ENCODE data around the gene ARHGEF40. TPM values are rescaled to one million over a fixed set of nuclear protein-coding genes. Genes with fewer than 3 reads are reported as not detected.
A peak's percentile ranks its signal among the peaks of the same experiment; 100 is the strongest.
"Not testable (repeated sequence)": the region's sequence is repeated elsewhere in the genome, so short reads cannot be mapped to it uniquely, and the experiment has no call there.

The ARHGEF40 gene
- total RNA-seq, 1 experiment from 2014 or later, result 42.2 TPM

GRCh38 chr14:21033133-21033698, 36.9 kb upstream of the ARHGEF40 start:
- Histone ChIP-seq H3K27ac (no peak overlapping the region), H3K4me3 (no peak overlapping the region), H3K36me3 (no peaks in the 10 kb centered on the region), H3K9me3 (replicated peaks) (no peaks in the 10 kb centered on the region), H3K4me1 (replicated peaks) (no peaks in the 10 kb centered on the region), H3K27me3 (replicated peaks) (peaks cover 5% of the 10 kb centered on the region; the same call in 1 of the 2 replicates)
- no peak for DNase-seq (ENCODE audit: low read depth in 1 of 2, low spot score in 2 of 2)

GRCh38 chr14:21034707-21035106, 35.4 kb upstream of the ARHGEF40 start, which contains the start of gene RNASE13:
RNASE13 (minus strand) TSS chr14:21034807; CDS start chr14:21034288, 519 bp downstream.
- Histone ChIP-seq H3K27ac (no peak within 1 kb of the TSS), H3K27me3 (replicated peaks) (peaks cover 5% of the 10 kb centered on the region; the same call in 1 of the 2 replicates), H3K4me1 (replicated peaks) (no peaks in the 10 kb centered on the region), H3K36me3 (no peaks in the 10 kb centered on the region), H3K9me3 (replicated peaks) (no peaks in the 10 kb centered on the region), H3K4me3 (no peak within 1 kb of the TSS)
- DNase-seq (ENCODE audit: low read depth in 1 of 2, low spot score in 2 of 2), result no peak

- H3K4me1 ChIP-seq (replicated peaks), result no peaks in the 10 kb centered on the region
- H3K9me3 ChIP-seq (replicated peaks), result no peaks in the 10 kb centered on the region
- H3K36me3 ChIP-seq, result no peaks in the 10 kb centered on the region
- H3K27ac ChIP-seq, result no peak overlapping the region
- H3K4me3 ChIP-seq, result no peak overlapping the region
- no peak for DNase-seq (ENCODE audit: low read depth in 1 of 2, low spot score in 2 of 2)
- H3K27me3 ChIP-seq (replicated peaks), result peaks cover 5% of the 10 kb centered on the region; the same call in 1 of the 2 replicates
These were observed 33.4 kb upstream of the ARHGEF40 start for GRCh38 chr14:21036751-21037150.

DNA sequence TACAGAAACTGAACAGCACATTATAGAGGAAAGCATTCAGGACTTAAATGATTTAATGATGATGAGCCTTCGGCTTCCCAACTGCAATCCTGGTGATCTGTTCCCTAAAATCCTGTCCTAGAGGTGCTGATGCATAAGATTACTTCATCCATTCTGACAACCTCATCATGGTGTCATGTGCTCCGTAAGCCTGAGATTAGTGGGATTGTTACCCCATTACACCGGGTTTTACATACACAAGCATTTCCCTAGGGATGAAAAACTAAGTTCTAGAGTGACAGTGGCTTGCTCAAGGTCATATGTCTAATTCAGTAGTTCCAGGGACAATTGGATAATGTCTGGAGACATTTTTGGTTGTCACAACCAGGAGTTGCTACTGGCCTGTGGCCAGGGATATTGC, 32.9 kb upstream of the ARHGEF40 start:
- DNase-seq (ENCODE audit: low read depth in 1 of 2, low spot score in 2 of 2), result no peak
- no peaks in the 10 kb centered on the region for H3K9me3 ChIP-seq (replicated peaks)
- no peak overlapping the region for H3K4me3 ChIP-seq
- peaks cover 5% of the 10 kb centered on the region; the same call in 1 of the 2 replicates for H3K27me3 ChIP-seq (replicated peaks)
- H3K27ac ChIP-seq, result no peak overlapping the region
- no peaks in the 10 kb centered on the region for H3K4me1 ChIP-seq (replicated peaks)
- no peaks in the 10 kb centered on the region for H3K36me3 ChIP-seq

- no peak overlapping the region for H3K4me3 ChIP-seq
- no peaks in the 10 kb centered on the region for H3K4me1 ChIP-seq (replicated peaks)
- no peaks in the 10 kb centered on the region for H3K9me3 ChIP-seq (replicated peaks)
- H3K27ac ChIP-seq, result no peak overlapping the region
- no peaks in the 10 kb centered on the region for H3K27me3 ChIP-seq (replicated peaks)
- DNase-seq (ENCODE audit: low read depth in 1 of 2, low spot score in 2 of 2), result no peak
- no peaks in the 10 kb centered on the region for H3K36me3 ChIP-seq
These were observed 31.4 kb upstream of the ARHGEF40 start for GRCh38 chr14:21038441-21039422.

DNA sequence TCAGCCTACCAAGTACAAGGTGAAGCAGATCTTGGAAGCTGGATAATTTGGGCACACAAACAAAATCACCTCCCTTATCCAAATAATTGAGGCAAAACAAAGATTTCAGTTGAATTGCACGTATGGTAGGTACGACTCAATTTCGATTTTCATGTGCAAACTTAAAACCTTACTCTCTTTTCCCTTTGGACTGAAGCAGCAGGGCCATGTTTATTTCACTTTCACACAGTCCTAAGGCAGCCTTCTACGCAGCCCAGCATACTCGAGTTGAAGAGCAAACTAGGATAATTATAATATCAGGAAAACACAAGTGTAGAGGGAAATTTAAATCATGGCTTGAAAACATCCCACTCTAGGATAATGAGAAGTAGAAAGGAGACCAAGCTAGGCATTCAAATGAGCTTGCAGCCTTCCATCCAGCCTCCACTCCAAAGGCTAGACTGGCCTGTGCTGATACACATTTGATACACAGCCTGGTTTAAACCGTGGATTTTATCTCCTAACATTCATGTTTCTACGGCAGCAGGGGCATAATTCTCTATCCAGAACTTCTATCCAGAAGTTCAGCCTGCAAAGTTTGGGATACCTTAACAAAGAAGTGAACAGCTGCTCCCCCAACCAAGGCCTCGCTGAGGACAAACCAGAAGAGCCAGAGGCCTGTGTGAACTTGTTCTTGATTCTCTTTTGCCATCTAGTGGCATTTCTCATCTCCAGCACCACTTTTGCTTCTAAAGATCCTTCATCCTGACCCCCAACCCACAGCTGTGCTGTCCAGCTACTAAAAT, 30.3 kb upstream of the ARHGEF40 start:
- H3K27me3 ChIP-seq (replicated peaks), result no peaks in the 10 kb centered on the region
- peak in 1 of 2 experiments; percentile 12 for DNase-seq (ENCODE audit: low read depth in 1 of 2, low spot score in 2 of 2)
- H3K36me3 ChIP-seq, result no peaks in the 10 kb centered on the region
- no peaks in the 10 kb centered on the region for H3K4me1 ChIP-seq (replicated peaks)
- H3K4me3 ChIP-seq, result no peak overlapping the region
- H3K9me3 ChIP-seq (replicated peaks), result no peaks in the 10 kb centered on the region
- H3K27ac ChIP-seq, result no peak overlapping the region

GRCh38 chr14:21040370-21040925, 29.7 kb upstream of the ARHGEF40 start:
- Histone ChIP-seq H3K27me3 (replicated peaks) (no peaks in the 10 kb centered on the region), H3K4me1 (replicated peaks) (no peaks in the 10 kb centered on the region), H3K4me3 (no peak overlapping the region), H3K9me3 (replicated peaks) (no peaks in the 10 kb centered on the region), H3K27ac (no peak overlapping the region), H3K36me3 (no peaks in the 10 kb centered on the region)
- no peak for DNase-seq (ENCODE audit: low read depth in 1 of 2, low spot score in 2 of 2)

DNA sequence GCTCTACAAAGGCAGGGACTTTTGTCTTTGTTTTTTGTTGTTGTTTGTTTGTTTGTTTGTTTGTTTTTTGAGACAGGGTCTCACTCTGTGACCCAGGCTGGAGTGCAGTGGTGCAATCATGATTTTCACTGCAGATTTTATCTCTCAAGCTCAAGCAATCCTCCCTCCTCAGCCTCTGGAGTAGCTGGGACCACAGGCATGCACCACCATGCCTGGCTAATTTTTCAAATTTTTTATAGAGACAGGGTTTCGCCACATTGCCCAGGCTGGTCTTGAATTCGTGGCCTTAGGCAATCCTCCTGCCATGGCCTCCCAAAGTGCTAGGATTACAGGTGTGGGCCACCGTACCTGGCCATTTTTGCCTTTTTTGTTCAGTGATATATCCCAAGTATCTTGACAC, 29.2 kb upstream of the ARHGEF40 start:
- not testable (repeated sequence) for DNase-seq (ENCODE audit: low read depth in 1 of 2, low spot score in 2 of 2); H3K4me1 ChIP-seq (replicated peaks); H3K9me3 ChIP-seq (replicated peaks); H3K27ac ChIP-seq; H3K36me3 ChIP-seq; H3K27me3 ChIP-seq (replicated peaks); H3K4me3 ChIP-seq

DNA sequence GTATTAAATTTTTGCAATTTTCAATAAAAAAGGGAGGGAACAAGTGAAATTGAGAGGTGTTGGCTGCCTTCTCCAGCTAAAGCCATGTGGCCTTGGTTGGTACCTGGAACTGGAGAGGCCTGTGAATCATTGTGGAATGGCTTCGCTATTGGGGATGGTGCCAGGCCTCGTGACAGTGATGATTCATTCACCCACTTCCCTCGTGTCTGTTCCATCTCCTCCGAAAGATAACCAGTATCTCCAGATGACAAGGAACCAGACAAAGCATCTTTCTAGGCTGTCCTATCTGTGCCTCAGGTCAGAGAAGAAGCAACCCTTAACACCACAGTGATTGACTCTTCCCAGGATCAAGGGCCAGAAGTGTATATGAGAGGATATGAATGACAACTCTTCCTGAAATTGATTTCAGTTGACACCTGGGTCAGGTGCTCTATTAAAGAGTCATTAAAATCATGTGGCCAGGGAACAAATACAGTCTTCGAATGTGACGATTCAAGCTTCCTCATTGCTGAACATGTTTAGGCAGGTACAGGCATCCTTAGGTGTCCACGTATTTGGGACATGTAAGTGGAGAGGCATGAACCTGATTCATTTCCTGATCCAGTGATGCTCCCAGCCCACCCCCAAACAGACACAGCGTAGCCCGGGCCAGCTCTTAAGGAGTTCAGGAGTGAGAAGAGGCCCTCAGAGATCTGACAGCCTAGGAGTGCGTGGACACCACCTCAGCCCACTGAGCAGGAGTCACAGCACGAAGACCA, 28.2 kb upstream of the ARHGEF40 start, which contains the start of gene RNASE7:
Gene RNASE7, plus strand, starts transcription at position 687 of the 758 bp plus-strand sequence. CDS start 631 bp downstream, outside the sequence.
- no peaks in the 10 kb centered on the region for H3K36me3 ChIP-seq
- H3K27ac ChIP-seq, result no peak within 1 kb of the TSS
- no peak for DNase-seq (ENCODE audit: low read depth in 1 of 2, low spot score in 2 of 2)
- H3K27me3 ChIP-seq (replicated peaks), result 0 out of 2 replicates have a peak, but pooled peaks cover 3% of the 10 kb centered on the region
- H3K4me3 ChIP-seq, result no peak within 1 kb of the TSS
- no peaks in the 10 kb centered on the region for H3K4me1 ChIP-seq (replicated peaks)
- no peaks in the 10 kb centered on the region for H3K9me3 ChIP-seq (replicated peaks)

DNA sequence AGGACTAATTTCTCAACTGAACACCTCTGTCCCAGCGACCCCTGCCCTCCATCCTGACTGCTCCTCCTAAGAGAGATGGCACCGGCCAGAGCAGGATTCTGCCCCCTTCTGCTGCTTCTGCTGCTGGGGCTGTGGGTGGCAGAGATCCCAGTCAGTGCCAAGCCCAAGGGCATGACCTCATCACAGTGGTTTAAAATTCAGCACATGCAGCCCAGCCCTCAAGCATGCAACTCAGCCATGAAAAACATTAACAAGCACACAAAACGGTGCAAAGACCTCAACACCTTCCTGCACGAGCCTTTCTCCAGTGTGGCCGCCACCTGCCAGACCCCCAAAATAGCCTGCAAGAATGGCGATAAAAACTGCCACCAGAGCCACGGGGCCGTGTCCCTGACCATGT, 27.2 kb upstream of the ARHGEF40 start:
- Histone ChIP-seq H3K4me3 (no peak overlapping the region), H3K36me3 (no peaks in the 10 kb centered on the region), H3K9me3 (replicated peaks) (no peaks in the 10 kb centered on the region), H3K27me3 (replicated peaks) (0 out of 2 replicates have a peak, but pooled peaks cover 3% of the 10 kb centered on the region), H3K4me1 (replicated peaks) (no peaks in the 10 kb centered on the region), H3K27ac (no peak overlapping the region)
- no peak for DNase-seq (ENCODE audit: low read depth in 1 of 2, low spot score in 2 of 2)

DNA sequence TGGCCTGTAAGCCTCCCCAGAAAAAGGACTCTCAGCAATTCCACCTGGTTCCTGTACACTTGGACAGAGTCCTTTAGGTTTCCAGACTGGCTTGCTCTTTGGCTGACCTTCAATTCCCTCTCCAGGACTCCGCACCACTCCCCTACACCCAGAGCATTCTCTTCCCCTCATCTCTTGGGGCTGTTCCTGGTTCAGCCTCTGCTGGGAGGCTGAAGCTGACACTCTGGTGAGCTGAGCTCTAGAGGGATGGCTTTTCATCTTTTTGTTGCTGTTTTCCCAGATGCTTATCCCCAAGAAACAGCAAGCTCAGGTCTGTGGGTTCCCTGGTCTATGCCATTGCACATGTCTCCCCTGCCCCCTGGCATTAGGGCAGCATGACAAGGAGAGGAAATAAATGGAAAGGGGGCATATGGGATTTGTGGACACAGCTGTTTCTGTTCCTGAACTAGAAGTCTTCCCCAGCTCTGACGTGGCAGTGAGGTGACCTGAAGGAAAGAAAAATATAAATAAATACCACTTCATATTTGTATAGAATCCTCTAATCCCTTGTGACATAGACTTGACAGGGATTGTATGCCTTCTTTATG, 26.6 kb upstream of the ARHGEF40 start:
- Histone ChIP-seq H3K27ac (no peak overlapping the region), H3K9me3 (replicated peaks) (no peaks in the 10 kb centered on the region), H3K27me3 (replicated peaks) (0 out of 2 replicates have a peak, but pooled peaks cover 3% of the 10 kb centered on the region), H3K36me3 (no peaks in the 10 kb centered on the region), H3K4me1 (replicated peaks) (no peaks in the 10 kb centered on the region), H3K4me3 (no peak overlapping the region)
- DNase-seq (ENCODE audit: low read depth in 1 of 2, low spot score in 2 of 2), result no peak

DNA sequence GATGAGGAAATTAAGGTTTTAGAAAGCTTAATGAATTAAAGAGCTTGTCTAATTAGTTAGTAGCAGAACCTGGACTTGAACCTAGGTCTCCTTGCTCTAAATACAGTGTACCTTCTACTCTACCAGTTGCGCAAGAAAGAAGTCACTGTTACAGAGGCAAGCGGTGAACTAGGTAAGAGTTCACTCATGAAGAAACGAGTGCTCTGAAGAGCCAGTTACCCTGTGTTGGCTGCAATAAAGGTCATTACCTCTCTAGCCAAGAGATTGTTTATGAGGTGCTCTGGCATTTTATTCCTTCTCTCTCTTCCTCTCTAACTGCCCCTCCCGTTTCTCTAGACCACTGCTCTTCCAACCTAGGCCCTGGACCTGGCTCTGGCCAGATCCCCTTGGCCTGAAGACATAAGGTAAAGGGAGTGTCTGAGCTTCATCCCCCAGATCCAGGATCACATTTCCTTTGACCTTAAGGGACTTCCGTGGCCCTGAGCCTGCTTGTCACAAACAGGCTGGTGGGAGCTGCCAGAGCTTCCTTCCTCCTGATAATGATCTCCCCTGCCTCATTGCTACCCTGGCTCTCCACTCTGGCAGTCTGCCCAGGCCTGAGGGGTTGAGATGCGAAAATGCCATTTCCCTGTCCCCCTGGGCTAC, 26.0 kb upstream of the ARHGEF40 start:
- 0 out of 2 replicates have a peak, but pooled peaks cover 3% of the 10 kb centered on the region for H3K27me3 ChIP-seq (replicated peaks)
- no peaks in the 10 kb centered on the region for H3K4me1 ChIP-seq (replicated peaks)
- no peaks in the 10 kb centered on the region for H3K36me3 ChIP-seq
- no peak overlapping the region for H3K27ac ChIP-seq
- no peaks in the 10 kb centered on the region for H3K9me3 ChIP-seq (replicated peaks)
- DNase-seq (ENCODE audit: low read depth in 1 of 2, low spot score in 2 of 2), result no peak
- H3K4me3 ChIP-seq, result no peak overlapping the region
